Gastroesophageal sphincter (tissue), 4 donors: ENCODE data around the gene EFTUD2. TPM values are rescaled to one million over a fixed set of nuclear protein-coding genes. Genes with fewer than 3 reads are reported as not detected.

Experiments used
- ATAC-seq: fragments of 150-250 bp; one replicate; pipeline ENCODE4 v1.9.1; 2016; ENCODE audit warnings: mild to moderate bottlenecking, moderate library complexity
- H3K27ac ChIP-seq, 4 donors: fragments of 200-600 bp; sonication (generic) in 3 of 4; 1 replicate in 3 of 4; 2 replicates in 1 of 4; pipeline ENCODE4 v1.5.1; 2016 to 2019
- H3K27me3 ChIP-seq: fragments of 200-600 bp; sonication (generic); one replicate; pipeline ENCODE4 v1.5.1; 2019
- H3K36me3 ChIP-seq, 2 donors: fragments of 200-600 bp; sonication (generic); one replicate each; pipeline ENCODE4 v1.5.1; 2019; ENCODE audit warnings: control low read depth in 1 of 2
- H3K4me1 ChIP-seq, 3 donors: fragments of 200-600 bp; sonication (generic); 1 replicate in 2 of 3; 2 replicates in 1 of 3; pipeline ENCODE4 v1.5.1; 2016 to 2019; ENCODE audit warnings: control low read depth in 2 of 3
- H3K4me3 ChIP-seq, 2 donors: fragments of 200-600 bp; sonication (generic); one replicate each; pipeline ENCODE4 v1.5.1; 2019; ENCODE audit warnings: mild to moderate bottlenecking in 1 of 2, moderate library complexity in 1 of 2
- H3K9me3 ChIP-seq, 3 donors: fragments of 200-600 bp; sonication (generic); one replicate each; pipeline ENCODE4 v1.5.1; 2017 to 2019; ENCODE audit warnings: control low read depth in 2 of 3
- CTCF ChIP-seq, 4 experiments: fragments of 200-600 bp in 2 of 4; fragments of 450-650 bp in 2 of 4; sonication (generic) in 1 of 4; IDR thresholded peaks; one replicate each; pipeline ENCODE4 v1.5.1; 2017 to 2019; ENCODE audit warnings: antibody characterized with exemption in 4 of 4, mild to moderate bottlenecking in 2 of 4, moderate library complexity in 2 of 4
- EP300 ChIP-seq: sonication (generic); formaldehyde crosslinking; IDR thresholded peaks from one replicate; pipeline ENCODE4 v1.6.1; 2017; ENCODE audit warnings: antibody characterized with exemption, mild to moderate bottlenecking
- POLR2A ChIP-seq, 2 donors: fragments of 450-650 bp; IDR thresholded peaks; one replicate each; pipeline ENCODE4 v1.6.1; 2017; ENCODE audit warnings: antibody characterized with exemption in 2 of 2, mild to moderate bottlenecking in 2 of 2, moderate library complexity in 1 of 2
- POLR2AphosphoS5 ChIP-seq: sonication (generic); formaldehyde crosslinking; IDR thresholded peaks from one replicate; pipeline ENCODE4 v1.6.1; 2017; ENCODE audit warnings: antibody characterized with exemption
- WGBS, 2 donors: methylation state at CpG; one replicate each; pipeline ENCODE4 v1.1.5; 2018; ENCODE audit warnings: low coverage in 1 of 2; 5-methylcytosine and 5-hydroxymethylcytosine counted together
- total RNA-seq, 4 donors: library from RNA; depleted of rRNA; stranded (reverse); fragments of >200 nt; gene quantifications; one replicate each; pipeline ENCODE4 v1.1.0, GENCODE V29; 2016

Gene EFTUD2
- total RNA-seq, 4 donors from 2014 or later, result 45.1 to 71.2 (median 57.8) TPM

- Histone ChIP-seq H3K4me1 (peaks cover 0 to 35% (median 14%) of the 10 kb centered on the region in 3 donors), H3K36me3 (no peaks in the 10 kb centered on the region), H3K9me3 (no peaks in the 10 kb centered on the region), H3K27ac (no peak overlapping the region), H3K4me3 (no peak overlapping the region), H3K27me3 (no peaks in the 10 kb centered on the region)
- no peak for ATAC-seq
- TF ChIP-seq POLR2A (IDR thresholded peaks at IDR 0.05) (no peak), CTCF (IDR thresholded peaks at IDR 0.05) (no peak), EP300 (no peak), POLR2AphosphoS5 (no peak)
- WGBS, 2 donors, result 71 to 80% methylated on average over 1 to 2 of the region's 2 CpGs
These were observed 20.2 kb upstream of the EFTUD2 start for GRCh38 chr17:44919411-44919810.

- WGBS, 2 donors, result 92 to 100% methylated on average over 1 of the region's 2 CpGs
- Histone ChIP-seq H3K4me1 (peaks cover 0 to 35% (median 14%) of the 10 kb centered on the region in 3 donors), H3K27me3 (peaks cover 3% of the 10 kb centered on the region), H3K27ac (no peak overlapping the region), H3K9me3 (no peaks in the 10 kb centered on the region), H3K4me3 (no peak overlapping the region), H3K36me3 (no peaks in the 10 kb centered on the region)
- no peak for ATAC-seq
- no peak for TF ChIP-seq EP300
- no peak for TF ChIP-seq POLR2A (IDR thresholded peaks at IDR 0.05)
- TF ChIP-seq POLR2AphosphoS5, result no peak
- no peak for TF ChIP-seq CTCF (IDR thresholded peaks at IDR 0.05)
These were observed 18.8 kb upstream of the EFTUD2 start for GRCh38 chr17:44918006-44918405.

- no peaks in the 10 kb centered on the region for H3K9me3 ChIP-seq
- ATAC-seq, result no peak
- no peaks in the 10 kb centered on the region for H3K36me3 ChIP-seq
- H3K4me1 ChIP-seq, result peaks cover 0 to 35% (median 14%) of the 10 kb centered on the region in 3 donors
- H3K27me3 ChIP-seq, result peaks cover 8% of the 10 kb centered on the region
- TF ChIP-seq POLR2AphosphoS5 (no peak), CTCF (IDR thresholded peaks at IDR 0.05) (no peak), POLR2A (IDR thresholded peaks at IDR 0.05) (no peak), EP300 (no peak)
- peak overlapping the region in 3 of 4 donors; percentile 21 to 63 (median 24) for H3K27ac ChIP-seq
- WGBS, 2 donors, result 81% methylated on average over 3 of the region's 6 CpGs; no CpG with 5 or more reads in 1 of the 2 donors
- no peak overlapping the region for H3K4me3 ChIP-seq
These were observed 18.2 kb upstream of the EFTUD2 start for GRCh38 chr17:44917456-44917855.

GRCh38 chr17:44916781-44917241 lies 17.6 kb upstream of the EFTUD2 start:
- H3K27me3 ChIP-seq, result peaks cover 14% of the 10 kb centered on the region
- H3K36me3 ChIP-seq, result no peaks in the 10 kb centered on the region
- no CpG with 5 or more reads among the region's 10 CpGs for WGBS, 2 donors
- peak overlapping the region in 3 of 4 donors; percentile 63 to 73 (median 69) for H3K27ac ChIP-seq
- no peaks in the 10 kb centered on the region for H3K9me3 ChIP-seq
- ATAC-seq, result peak; percentile 61
- TF ChIP-seq POLR2AphosphoS5 (peak; percentile 74), POLR2A (IDR thresholded peaks at IDR 0.05) (no peak)
- peaks cover 0 to 35% (median 14%) of the 10 kb centered on the region in 3 donors for H3K4me1 ChIP-seq
- no peak overlapping the region for H3K4me3 ChIP-seq

GRCh38 chr17:44915862-44916780 lies 16.9 kb upstream of the EFTUD2 start:
- no peak for TF ChIP-seq POLR2AphosphoS5
- no peak for TF ChIP-seq POLR2A (IDR thresholded peaks at IDR 0.05)
- TF ChIP-seq EP300, result no peak
- no peak for TF ChIP-seq CTCF (IDR thresholded peaks at IDR 0.05)
- Histone ChIP-seq H3K4me3 (no peak overlapping the region), H3K36me3 (no peaks in the 10 kb centered on the region), H3K27me3 (peaks cover 21% of the 10 kb centered on the region), H3K4me1 (peaks cover 0 to 41% (median 19%) of the 10 kb centered on the region in 3 donors), H3K27ac (peak overlapping the region in 3 of 4 donors; percentile 63 to 73 (median 69)), H3K9me3 (no peaks in the 10 kb centered on the region)
- 69 to 100% methylated on average over 2 to 6 of the region's 11 CpGs for WGBS, 2 donors
- no peak for ATAC-seq
